Globus pallidus (tissue), 1 donor: ENCODE results near the gene CYBB.

ENCODE experiments used
- DNase-seq: peaks from one replicate; pipeline ENCODE4 v3.0.0-alpha.2; 2015; ENCODE audit warnings: low spot score

CYBB gene

DNA sequence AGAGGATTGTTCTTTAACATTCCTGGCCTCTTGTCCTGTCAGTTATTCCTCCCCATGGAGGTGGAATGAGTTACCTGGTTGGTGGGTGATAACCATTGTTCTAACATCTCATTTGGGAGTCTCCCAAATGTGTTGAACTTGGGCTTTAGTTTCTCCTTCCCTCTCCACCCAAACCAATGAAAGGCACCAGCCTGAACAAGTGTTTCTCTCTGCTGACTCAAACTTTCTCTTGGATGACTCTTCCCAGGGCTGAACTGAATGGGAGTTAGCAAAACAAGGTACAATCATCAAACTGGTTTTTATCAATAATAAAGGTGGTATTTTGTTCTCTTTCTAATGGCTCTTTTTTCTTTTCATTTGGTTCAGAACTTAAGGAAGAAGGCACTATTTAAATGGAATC lies 64.8 kb downstream of the CYBB start:
- DNase-seq = no peak

DNA sequence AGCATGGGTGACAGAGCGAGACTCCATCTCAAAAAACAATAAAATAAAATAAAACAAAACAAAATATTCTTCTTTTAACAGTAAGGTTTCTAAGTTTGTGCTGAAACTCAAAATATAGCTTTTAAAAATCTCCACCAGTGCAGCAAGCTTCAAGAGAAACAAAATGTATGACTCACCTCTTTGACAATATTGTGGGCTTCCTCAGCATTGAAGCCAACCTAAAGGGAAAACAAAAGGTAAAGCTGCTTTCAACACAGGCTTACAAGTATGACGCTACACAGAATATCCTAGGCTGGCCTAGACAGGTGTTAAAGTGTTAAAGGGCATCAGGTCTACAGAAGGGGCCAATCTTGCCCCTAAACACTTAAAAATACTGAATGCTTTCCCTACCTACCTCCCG lies 66.3 kb downstream of the CYBB start:
- no peak for DNase-seq

GRCh38 chrX:37846558-37846933 lies 66.7 kb downstream of the CYBB start:
- no peak for DNase-seq

DNA sequence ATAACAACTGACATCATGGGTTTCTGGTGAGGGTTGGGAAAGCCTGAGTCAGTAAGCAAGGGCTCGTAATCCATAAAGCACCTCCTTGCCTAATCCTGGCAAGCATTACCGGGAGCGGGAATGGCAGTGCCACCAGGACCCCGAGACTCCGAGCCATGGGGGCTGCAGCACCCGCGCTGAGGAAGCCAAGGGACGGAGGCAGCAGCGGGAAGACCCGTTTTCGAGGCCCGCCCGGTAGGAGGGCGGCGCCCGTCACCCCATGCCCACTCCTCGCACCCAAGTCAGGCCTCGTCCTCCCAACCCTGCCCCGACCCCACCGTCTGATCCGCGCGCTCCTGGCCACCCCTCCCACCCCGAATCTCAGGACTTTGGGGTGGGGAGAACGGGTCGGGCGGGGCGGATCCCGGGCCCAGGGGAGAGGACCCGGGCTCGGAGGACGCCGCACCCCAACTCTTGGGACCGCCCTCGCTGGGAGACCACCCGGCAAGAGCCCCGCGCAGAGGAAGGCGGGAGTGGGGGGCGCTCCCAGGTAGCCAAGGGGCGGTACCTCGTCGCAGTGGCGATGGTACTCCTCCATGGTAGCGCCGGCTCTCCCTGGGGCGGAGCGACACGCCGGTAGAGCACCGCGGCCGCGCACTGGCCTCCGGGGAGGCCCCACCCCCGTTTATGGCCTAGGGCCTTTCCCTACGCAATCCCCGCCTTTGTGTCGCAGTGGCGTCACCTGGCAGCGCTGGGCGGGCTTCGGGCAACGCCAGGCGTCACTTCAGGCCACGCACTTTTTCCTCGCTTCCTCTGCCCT lies 67.3 kb downstream of the CYBB start, which contains the start of gene DYNLT3:
DYNLT3 (minus strand) TSS at position 638 of the 799 bp plus-strand sequence; CDS start at position 577, 61 bp downstream.
- DNase-seq = peak; percentile 55

GRCh38 chrX:37847733-37848197 lies 67.9 kb downstream of the CYBB start:
- DNase-seq = no peak

GRCh38 chrX:37854148-37854547 lies 74.3 kb downstream of the CYBB start:
- no peak for DNase-seq

GRCh38 chrX:37854748-37855147 lies 74.9 kb downstream of the CYBB start:
- DNase-seq = no peak

DNA sequence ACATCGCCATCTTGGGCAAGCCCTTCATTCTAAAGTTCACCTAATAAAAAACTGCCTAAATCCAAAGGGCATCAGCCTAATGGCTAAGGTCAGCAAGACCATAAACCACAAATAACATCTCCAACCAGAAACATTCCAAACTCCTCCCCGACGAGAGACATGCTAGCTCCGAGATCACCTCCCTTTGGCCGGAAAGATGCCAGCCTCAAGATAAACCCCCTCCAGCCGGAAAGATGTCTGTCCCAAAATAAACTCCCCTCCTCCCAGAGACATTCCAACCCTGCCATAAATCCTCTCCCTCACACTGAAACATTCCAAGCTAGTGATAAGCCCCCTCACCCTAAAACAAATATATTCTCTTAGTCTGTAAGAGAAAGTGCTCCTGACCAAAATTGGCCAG lies 80.9 kb downstream of the CYBB start:
- no peak for DNase-seq

GRCh38 chrX:37862851-37863250 lies 83.0 kb downstream of the CYBB start:
- DNase-seq = no peak
